HCT116 (cell line): ENCODE results near the gene TNFAIP2.

Experiments
- EZH2 ChIP-seq: fragments of 200-600 bp; sonication (generic); IDR thresholded peaks from 2 replicates; pipeline ENCODE4 v1.6.1; 2017; ENCODE audit warnings: antibody characterized with exemption, mixed run types
- POLR2A ChIP-seq: IDR thresholded peaks from 2 replicates; pipeline ENCODE4 v1.7.0; 2011; ENCODE audit warnings: borderline replicate concordance; ENCODE audit not compliant: insufficient read depth, insufficient read length; ENCODE audit errors: extremely low read depth
- POLR2AphosphoS5 ChIP-seq: IDR thresholded peaks from 2 replicates; pipeline ENCODE4 v1.6.1; 2011; ENCODE audit warnings: mild to moderate bottlenecking, low read depth, low read length, moderate library complexity
- TF ChIP-seq, protein P1 (sequence below), 3 experiments: fragments of 200-600 bp in 1 of 3; sonication (generic) in 1 of 3; IDR thresholded peaks in 2 of 3; conservative IDR thresholded peaks in 1 of 3; 2 replicates each; pipeline ENCODE4 v1.5.1; 2012 to 2017; ENCODE audit warnings: low read depth in 2 of 3, low read length in 2 of 3, antibody characterized with exemption in 1 of 3, borderline replicate concordance in 1 of 3, control low read depth in 1 of 3, mild to moderate bottlenecking in 1 of 3, mixed read lengths in 1 of 3, mixed run types in 1 of 3, moderate library complexity in 1 of 3; ENCODE audit not compliant: insufficient read depth in 1 of 3

DNA sequence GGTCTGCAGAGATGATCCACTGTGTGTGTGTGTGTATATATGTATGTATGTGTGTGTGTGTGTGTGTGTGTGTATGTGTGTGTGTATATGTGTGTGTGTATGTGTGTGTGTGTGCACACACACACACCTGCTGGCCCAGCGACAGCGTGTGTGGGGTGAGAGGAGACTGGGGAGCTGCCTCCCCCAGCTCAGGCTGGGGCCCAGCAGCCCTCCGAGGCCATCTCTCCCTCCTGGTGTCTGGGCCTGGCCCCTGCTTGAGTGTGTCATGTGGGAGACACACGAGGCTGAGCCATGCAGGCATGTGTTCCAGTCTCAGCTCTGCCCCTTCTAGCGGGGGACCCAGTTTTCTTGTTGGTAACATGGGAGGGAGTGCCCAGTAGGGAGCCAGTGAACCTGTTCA is 10.0 kb upstream of the TNFAIP2 start:
- TF ChIP-seq, protein P1, sequence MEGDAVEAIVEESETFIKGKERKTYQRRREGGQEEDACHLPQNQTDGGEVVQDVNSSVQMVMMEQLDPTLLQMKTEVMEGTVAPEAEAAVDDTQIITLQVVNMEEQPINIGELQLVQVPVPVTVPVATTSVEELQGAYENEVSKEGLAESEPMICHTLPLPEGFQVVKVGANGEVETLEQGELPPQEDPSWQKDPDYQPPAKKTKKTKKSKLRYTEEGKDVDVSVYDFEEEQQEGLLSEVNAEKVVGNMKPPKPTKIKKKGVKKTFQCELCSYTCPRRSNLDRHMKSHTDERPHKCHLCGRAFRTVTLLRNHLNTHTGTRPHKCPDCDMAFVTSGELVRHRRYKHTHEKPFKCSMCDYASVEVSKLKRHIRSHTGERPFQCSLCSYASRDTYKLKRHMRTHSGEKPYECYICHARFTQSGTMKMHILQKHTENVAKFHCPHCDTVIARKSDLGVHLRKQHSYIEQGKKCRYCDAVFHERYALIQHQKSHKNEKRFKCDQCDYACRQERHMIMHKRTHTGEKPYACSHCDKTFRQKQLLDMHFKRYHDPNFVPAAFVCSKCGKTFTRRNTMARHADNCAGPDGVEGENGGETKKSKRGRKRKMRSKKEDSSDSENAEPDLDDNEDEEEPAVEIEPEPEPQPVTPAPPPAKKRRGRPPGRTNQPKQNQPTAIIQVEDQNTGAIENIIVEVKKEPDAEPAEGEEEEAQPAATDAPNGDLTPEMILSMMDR (IDR thresholded peaks at IDR 0.05 in 2 of 3, conservative IDR thresholded peaks at IDR 0.05 in 1 of 3; ENCODE audit: borderline replicate concordance in 1 of 3, insufficient read depth in 1 of 3, low read depth in 2 of 3, low read length in 2 of 3) = no peak
- no peak for TF ChIP-seq POLR2A
- no peak for TF ChIP-seq POLR2AphosphoS5
- TF ChIP-seq EZH2 = no peak
